Endothelial cell of umbilical vein (primary cell): ENCODE data around the gene SRL. TPM values are rescaled to one million over a fixed set of nuclear protein-coding genes. Genes with fewer than 3 reads are reported as not detected.

Source experiments
- BruUV-seq: library from RNA; stranded (reverse); fragments of 400-500 nt; replicated peaks from 2 replicates; lab custom pipeline; 2021; lab: Mats Ljungman, UMichigan
- CTCF ChIA-PET: fragments of 300-600, 350-600 bp; sonication (Branson Sonifier 250); formaldehyde crosslinking; loops from one replicate; lab custom pipeline; 2021; ENCODE audit warnings: antibody characterized with exemption, inconsistent platforms; lab: Charles Lee
- POLR2A ChIA-PET: fragments of 300-600, 350-600 bp; sonication (Branson Sonifier 250); formaldehyde crosslinking; loops from one replicate; lab custom pipeline; 2021; ENCODE audit warnings: antibody characterized with exemption, inconsistent platforms; lab: Charles Lee
- DNase-seq: peaks from one replicate; pipeline ENCODE4 v3.0.0-alpha.2; 2011; ENCODE audit warnings: low read depth, low spot score
- FAIRE-seq: peaks from 2 replicates; lab custom pipeline; 2011; peaks lifted over from hg19 to GRCh38; lab: Jason Lieb, UNC
- H2AFZ ChIP-seq: 2 replicates; pipeline ENCODE4 v1.6.0; 2012; ENCODE audit warnings: low read depth, low read length, control low read depth, inconsistent platforms
- H3K27ac ChIP-seq: 2 replicates; pipeline ENCODE4 v1.5.1; 2011; ENCODE audit warnings: low read depth, mild to moderate bottlenecking, control low read depth, low read length, moderate library complexity; ENCODE audit not compliant: insufficient read depth
- H3K27me3 ChIP-seq, 2 experiments: 2 replicates each; pipeline versions ENCODE4 v1.6.0 to v1.6.1; 2011; ENCODE audit warnings: low read length in 2 of 2, mixed read lengths in 1 of 2; ENCODE audit not compliant: control insufficient read depth in 2 of 2, insufficient read depth in 2 of 2
- H3K36me3 ChIP-seq, 2 experiments: 2 replicates in 1 of 2; 3 replicates in 1 of 2; pipeline ENCODE4 v1.5.1; 2011; ENCODE audit warnings: low read length in 2 of 2, mild to moderate bottlenecking in 1 of 2, moderate library complexity in 1 of 2; ENCODE audit not compliant: control insufficient read depth in 2 of 2, insufficient read depth in 2 of 2; ENCODE audit errors: extremely low read depth in 1 of 2
- H3K4me1 ChIP-seq: 3 replicates; pipeline ENCODE4 v1.5.1; 2011; ENCODE audit warnings: mild to moderate bottlenecking, low read length; ENCODE audit not compliant: control insufficient read depth, insufficient read depth; ENCODE audit errors: extremely low read depth
- H3K4me2 ChIP-seq: 2 replicates; pipeline ENCODE4 v1.6.1; 2011; ENCODE audit warnings: low read length, control low read depth, mixed read lengths; ENCODE audit not compliant: insufficient read depth
- H3K4me3 ChIP-seq, 3 experiments: fragments of 200-600 bp in 1 of 3; sonication (generic), shearing (Covaris generic) in 1 of 3; replicated peaks in 1 of 3; 2 replicates each; pipeline ENCODE4 v1.5.1; 2011 to 2016; ENCODE audit warnings: control low read depth in 3 of 3, low read length in 3 of 3, mild to moderate bottlenecking in 2 of 3, inconsistent platforms in 1 of 3, low read depth in 1 of 3, moderate library complexity in 1 of 3; ENCODE audit not compliant: insufficient read depth in 1 of 3
- H3K79me2 ChIP-seq: 2 replicates; pipeline ENCODE4 v1.6.0; 2012; ENCODE audit warnings: low read length, inconsistent platforms; ENCODE audit not compliant: control insufficient read depth, insufficient read depth
- H3K9ac ChIP-seq: replicated peaks from 2 replicates; pipeline ENCODE3; 2011; ENCODE audit warnings: low read length, control low read depth; ENCODE audit not compliant: insufficient read depth; ENCODE audit errors: extremely low read depth
- H3K9me1 ChIP-seq: replicated peaks from 3 replicates; pipeline ENCODE4 v1.6.0; 2011; ENCODE audit warnings: mild to moderate bottlenecking, low read length; ENCODE audit not compliant: control insufficient read depth, insufficient read depth; ENCODE audit errors: extremely low read depth
- H3K9me3 ChIP-seq: replicated peaks from 2 replicates; pipeline ENCODE4 v1.5.1; 2012; ENCODE audit warnings: low read length, inconsistent platforms; ENCODE audit not compliant: control insufficient read depth, insufficient read depth
- H4K20me1 ChIP-seq: replicated peaks from 2 replicates; pipeline ENCODE3; 2011; ENCODE audit warnings: mild to moderate bottlenecking, low read length; ENCODE audit not compliant: control insufficient read depth, insufficient read depth; ENCODE audit errors: extremely low read depth
- GATA2 ChIP-seq: IDR thresholded peaks from 2 replicates; pipeline ENCODE4 v1.7.0; 2011; ENCODE audit warnings: low read depth, mild to moderate bottlenecking, moderate library complexity, mixed read lengths, low read length; ENCODE audit not compliant: insufficient read length, insufficient read depth
- JUN ChIP-seq: IDR thresholded peaks from 2 replicates; pipeline ENCODE4 v1.6.1; 2011; ENCODE audit warnings: borderline replicate concordance, low read depth; ENCODE audit not compliant: insufficient read length, insufficient read depth
- MAX ChIP-seq: IDR thresholded peaks from 2 replicates; pipeline ENCODE4 v1.6.1; 2011; ENCODE audit not compliant: insufficient read depth, insufficient read length
- MYC ChIP-seq: IDR thresholded peaks from one replicate; pipeline ENCODE4 v1.6.1; 2011; ENCODE audit warnings: mild to moderate bottlenecking, low read depth, low read length
- dilution Hi-C: fragments of 300-500 bp; cut with MboI; formaldehyde crosslinking; loops from one replicate; pipeline ENCODE4 v1.15.0; 2019; ENCODE audit warnings: low sequenced_read_pairs; ENCODE audit not compliant: extremely low pct_ligation_motif_present
- intact Hi-C: fragments of 100-400 bp; cut with micrococcal nuclease; formaldehyde crosslinking; loops from one replicate; pipeline ENCODE4 v1.10.0; 2022
- polyA plus RNA-seq, 4 experiments: library from polyadenylated mRNA; depleted of rRNA in 3 of 4; stranded (reverse) in 3 of 4; unstranded in 1 of 4; fragments of >200 nt; gene quantifications; 2 replicates each; pipeline versions ENCODE4 v1.2.1 to v1.2.3, GENCODE V29; 2011 to 2012; ENCODE audit warnings: missing spikeins in 1 of 4
- total RNA-seq: library from RNA; stranded (reverse); gene quantifications from 2 replicates; pipeline ENCODE4 v1.2.3, GENCODE V29; 2021

The SRL gene
- total and polyA plus RNA-seq, 2 donors (not counting 3 experiments of a cell fraction or from before 2014, with no cell fraction given), result 0.21 to 0.29 TPM

DNA sequence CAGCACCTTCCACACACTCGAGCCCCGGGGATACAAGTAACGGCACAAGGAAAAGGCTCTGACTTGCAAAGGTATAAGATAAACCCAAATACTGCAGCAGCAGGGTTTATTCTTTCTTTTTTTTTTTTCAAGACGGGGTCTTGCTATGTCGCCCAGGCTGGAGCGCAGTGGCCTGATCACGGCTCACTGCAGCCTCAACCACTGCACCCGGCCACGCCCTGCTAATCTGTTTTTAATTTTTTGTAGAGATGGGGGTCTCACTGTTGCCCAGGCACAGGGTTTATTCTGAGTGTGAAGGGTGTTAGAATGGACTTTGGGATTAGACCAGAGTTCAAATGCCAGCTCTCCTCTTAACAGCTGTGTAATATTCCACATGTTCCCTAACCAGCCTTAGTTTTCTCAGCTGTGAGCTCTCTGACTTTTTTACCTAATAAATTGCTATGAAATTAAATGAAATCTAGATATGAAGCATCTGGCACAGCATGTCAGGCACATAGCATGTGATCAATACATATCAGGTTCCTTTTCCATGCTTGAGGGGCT, 63.3 kb downstream of the SRL start:
- no peaks in the 10 kb centered on the region for H3K27me3 ChIP-seq
- BruUV-seq, result no TSS peak
- no peak overlapping the region for H2AFZ ChIP-seq
- peaks cover 4% of the 10 kb centered on the region for H3K4me1 ChIP-seq
- intact Hi-C loops, result no loop called here
- no peaks in the 10 kb centered on the region for H4K20me1 ChIP-seq
- no peaks in the 10 kb centered on the region for H3K9me3 ChIP-seq
- dilution Hi-C loops, result no loop called here
- H3K4me2 ChIP-seq, result no peak overlapping the region
- no peak overlapping the region for H3K27ac ChIP-seq
- no peaks in the 10 kb centered on the region for H3K36me3 ChIP-seq
- H3K4me3 ChIP-seq, result no peak overlapping the region
- H3K79me2 ChIP-seq, result no peaks in the 10 kb centered on the region
- CTCF ChIA-PET, result interaction anchor here (1.3 to 3.2 kb wide), 3 partner anchors 14 to 239 kb away, joined by 4 to 12 read pairs (median 6); no protein-coding TSS in a partner anchor
- TF ChIP-seq MAX (no peak), MYC (no peak), JUN (no peak)
- FAIRE-seq, result no peak
- no peak for DNase-seq
- no peaks in the 10 kb centered on the region for H3K9me1 ChIP-seq
- POLR2A ChIA-PET, result no interaction called here
- H3K9ac ChIP-seq, result no peak overlapping the region

GRCh38 chr16:4176906-4177417, 64.9 kb downstream of the SRL start:
- intact Hi-C loops, result no loop called here
- ChIA-PET CTCF (interaction anchor here (1.3 to 3.2 kb wide), 4 partner anchors 16 to 238 kb away, joined by 4 to 12 read pairs (median 6); no protein-coding TSS in a partner anchor), POLR2A (no interaction called here)
- no TSS peak for BruUV-seq
- H3K9ac ChIP-seq, result no peak overlapping the region
- FAIRE-seq (no peak), DNase-seq (no peak)
- H3K4me3 ChIP-seq, result no peak overlapping the region
- no peaks in the 10 kb centered on the region for H3K4me1 ChIP-seq
- dilution Hi-C loops, result no loop called here
- no peak overlapping the region for H3K4me2 ChIP-seq
- H4K20me1 ChIP-seq, result no peaks in the 10 kb centered on the region
- no peaks in the 10 kb centered on the region for H3K79me2 ChIP-seq
- H3K27ac ChIP-seq, result no peak overlapping the region
- TF ChIP-seq GATA2, result no peak
- no peaks in the 10 kb centered on the region for H3K36me3 ChIP-seq
- no peaks in the 10 kb centered on the region for H3K27me3 ChIP-seq
- H2AFZ ChIP-seq, result no peak overlapping the region
- no peaks in the 10 kb centered on the region for H3K9me3 ChIP-seq
- H3K9me1 ChIP-seq, result no peaks in the 10 kb centered on the region
